ENCODE results near the gene MRPL1. TPM values are rescaled to one million over a fixed set of nuclear protein-coding genes. Genes with fewer than 3 reads are reported as not detected.

MRPL1 gene
- total and polyA plus RNA-seq, 5 donors from 2014 or later, result 31.3 to 36.8 (median 32.4) TPM

GRCh38 chr4:77872723-77873445, 10.3 kb downstream of the MRPL1 start:
- Histone ChIP-seq H3K27me3 (ENCODE audit: control insufficient read depth, insufficient read depth, low read length) (no peaks in the 10 kb centered on the region), H3K36me3 (ENCODE audit: control insufficient read depth, insufficient read depth, low read length) (peaks cover 45% of the 10 kb centered on the region), H3K4me3 (ENCODE audit: low read depth, low read length) (no peak overlapping the region), H3K4me1 (ENCODE audit: control insufficient read depth, insufficient read depth, low read length, poor library complexity, severe bottlenecking) (peaks cover 7% of the 10 kb centered on the region), H3K9me3 (ENCODE audit: control insufficient read depth in 2 of 2, low read length in 2 of 2) (no peaks in the 10 kb centered on the region), H3K27ac (ENCODE audit: insufficient read depth, low read length, poor library complexity, severe bottlenecking) (no peak overlapping the region)
- Mint-ChIP-seq H3K9me3 (no peaks in the 10 kb centered on the region), H3K4me3 (no peak overlapping the region), H3K36me3 (peaks cover 30% of the 10 kb centered on the region), H3K4me1 (peaks cover 18 to 37% (median 21%) of the 10 kb centered on the region in 4 donors), H3K27me3 (no peaks in the 10 kb centered on the region), H3K27ac (no peak overlapping the region)
- no peak for DNase-seq
- no peak for ATAC-seq (ENCODE audit: low read depth in 2 of 2)

GRCh38 chr4:77877167-77877566, 14.5 kb downstream of the MRPL1 start:
- Mint-ChIP-seq H3K27ac (no peak overlapping the region), H3K4me3 (no peak overlapping the region), H3K36me3 (peaks cover 43% of the 10 kb centered on the region), H3K27me3 (no peaks in the 10 kb centered on the region), H3K9me3 (no peaks in the 10 kb centered on the region), H3K4me1 (peaks cover 19 to 39% (median 23%) of the 10 kb centered on the region in 4 donors)
- no peak overlapping the region for H3K4me3 ChIP-seq (ENCODE audit: low read depth, low read length)
- H3K4me1 ChIP-seq (ENCODE audit: control insufficient read depth, insufficient read depth, low read length, poor library complexity, severe bottlenecking), result no peaks in the 10 kb centered on the region
- H3K27ac ChIP-seq (ENCODE audit: insufficient read depth, low read length, poor library complexity, severe bottlenecking), result no peak overlapping the region
- peak in 1 of 3 donors; percentile 19 for DNase-seq
- H3K9me3 ChIP-seq (ENCODE audit: control insufficient read depth in 2 of 2, low read length in 2 of 2), result no peaks in the 10 kb centered on the region
- H3K27me3 ChIP-seq (ENCODE audit: control insufficient read depth, insufficient read depth, low read length), result no peaks in the 10 kb centered on the region
- ATAC-seq (ENCODE audit: low read depth in 2 of 2), result no peak
- H3K36me3 ChIP-seq (ENCODE audit: control insufficient read depth, insufficient read depth, low read length), result peaks cover 48% of the 10 kb centered on the region

- DNase-seq (no peak), ATAC-seq (ENCODE audit: low read depth in 2 of 2) (no peak)
- no peaks in the 10 kb centered on the region for H3K9me3 Mint-ChIP-seq
- peaks cover 40% of the 10 kb centered on the region for H3K36me3 ChIP-seq (ENCODE audit: control insufficient read depth, insufficient read depth, low read length)
- H3K27ac ChIP-seq (ENCODE audit: insufficient read depth, low read length, poor library complexity, severe bottlenecking), result no peak overlapping the region
- no peaks in the 10 kb centered on the region for H3K27me3 Mint-ChIP-seq
- H3K4me1 ChIP-seq (ENCODE audit: control insufficient read depth, insufficient read depth, low read length, poor library complexity, severe bottlenecking), result no peaks in the 10 kb centered on the region
- H3K4me1 Mint-ChIP-seq, result peaks cover 21 to 44% (median 27%) of the 10 kb centered on the region in 4 donors
- no peak overlapping the region for H3K4me3 Mint-ChIP-seq
- H3K4me3 ChIP-seq (ENCODE audit: low read depth, low read length), result no peak overlapping the region
- no peaks in the 10 kb centered on the region for H3K27me3 ChIP-seq (ENCODE audit: control insufficient read depth, insufficient read depth, low read length)
- peak overlapping the region in 1 of 3 donors; percentile 69 for H3K27ac Mint-ChIP-seq
- no peaks in the 10 kb centered on the region for H3K9me3 ChIP-seq (ENCODE audit: control insufficient read depth in 2 of 2, low read length in 2 of 2)
- peaks cover 46% of the 10 kb centered on the region for H3K36me3 Mint-ChIP-seq
Measured at GRCh38 chr4:77877771-77878565, 15.3 kb downstream of the MRPL1 start.

GRCh38 chr4:77880784-77881183, 18.2 kb downstream of the MRPL1 start:
- no peaks in the 10 kb centered on the region for H3K9me3 ChIP-seq (ENCODE audit: control insufficient read depth in 2 of 2, low read length in 2 of 2)
- H3K4me1 Mint-ChIP-seq, result peaks cover 21 to 37% (median 28%) of the 10 kb centered on the region in 4 donors
- no peaks in the 10 kb centered on the region for H3K27me3 ChIP-seq (ENCODE audit: control insufficient read depth, insufficient read depth, low read length)
- no peak overlapping the region for H3K4me3 ChIP-seq (ENCODE audit: low read depth, low read length)
- no peaks in the 10 kb centered on the region for H3K9me3 Mint-ChIP-seq
- no peaks in the 10 kb centered on the region for H3K4me1 ChIP-seq (ENCODE audit: control insufficient read depth, insufficient read depth, low read length, poor library complexity, severe bottlenecking)
- peaks cover 45% of the 10 kb centered on the region for H3K36me3 Mint-ChIP-seq
- no peak overlapping the region for H3K4me3 Mint-ChIP-seq
- no peak overlapping the region for H3K27ac Mint-ChIP-seq
- peaks cover 42% of the 10 kb centered on the region for H3K36me3 ChIP-seq (ENCODE audit: control insufficient read depth, insufficient read depth, low read length)
- H3K27me3 Mint-ChIP-seq, result no peaks in the 10 kb centered on the region
- DNase-seq, result no peak
- ATAC-seq (ENCODE audit: low read depth in 2 of 2), result no peak
- no peak overlapping the region for H3K27ac ChIP-seq (ENCODE audit: insufficient read depth, low read length, poor library complexity, severe bottlenecking)

- peaks cover 49% of the 10 kb centered on the region for H3K36me3 Mint-ChIP-seq
- Histone ChIP-seq H3K36me3 (ENCODE audit: control insufficient read depth, insufficient read depth, low read length) (peaks cover 48% of the 10 kb centered on the region), H3K9me3 (ENCODE audit: control insufficient read depth in 2 of 2, low read length in 2 of 2) (no peaks in the 10 kb centered on the region), H3K4me1 (ENCODE audit: control insufficient read depth, insufficient read depth, low read length, poor library complexity, severe bottlenecking) (no peaks in the 10 kb centered on the region), H3K27me3 (ENCODE audit: control insufficient read depth, insufficient read depth, low read length) (no peaks in the 10 kb centered on the region), H3K27ac (ENCODE audit: insufficient read depth, low read length, poor library complexity, severe bottlenecking) (no peak overlapping the region), H3K4me3 (ENCODE audit: low read depth, low read length) (no peak overlapping the region)
- ATAC-seq (ENCODE audit: low read depth in 2 of 2) (no peak), DNase-seq (peak in 1 of 3 donors; percentile 46)
- H3K27me3 Mint-ChIP-seq, result no peaks in the 10 kb centered on the region
- peak overlapping the region in 1 of 4 donors; percentile 2 for H3K4me3 Mint-ChIP-seq
- H3K9me3 Mint-ChIP-seq, result no peaks in the 10 kb centered on the region
- peak overlapping the region in 2 of 3 donors; percentile 34 to 64 for H3K27ac Mint-ChIP-seq
- H3K4me1 Mint-ChIP-seq, result peaks cover 21 to 37% (median 29%) of the 10 kb centered on the region in 4 donors
Measured at GRCh38 chr4:77881460-77882295, 19.0 kb downstream of the MRPL1 start.

GRCh38 chr4:77893451-77893850, 30.8 kb downstream of the MRPL1 start:
- ATAC-seq (ENCODE audit: low read depth in 2 of 2), result no peak
- Histone ChIP-seq H3K36me3 (ENCODE audit: control insufficient read depth, insufficient read depth, low read length) (peaks cover 18% of the 10 kb centered on the region), H3K4me3 (ENCODE audit: low read depth, low read length) (peak overlapping the region; percentile 48), H3K27me3 (ENCODE audit: control insufficient read depth, insufficient read depth, low read length) (no peaks in the 10 kb centered on the region), H3K9me3 (ENCODE audit: control insufficient read depth in 2 of 2, low read length in 2 of 2) (no peaks in the 10 kb centered on the region), H3K4me1 (ENCODE audit: control insufficient read depth, insufficient read depth, low read length, poor library complexity, severe bottlenecking) (peaks cover 4% of the 10 kb centered on the region), H3K27ac (ENCODE audit: insufficient read depth, low read length, poor library complexity, severe bottlenecking) (no peak overlapping the region)
- Mint-ChIP-seq H3K36me3 (peaks cover 55% of the 10 kb centered on the region), H3K27ac (no peak overlapping the region), H3K4me1 (peaks cover 20 to 40% (median 30%) of the 10 kb centered on the region in 4 donors), H3K27me3 (no peaks in the 10 kb centered on the region), H3K9me3 (no peaks in the 10 kb centered on the region), H3K4me3 (no peak overlapping the region)
- DNase-seq, result peak in 1 of 3 donors; percentile 21

GRCh38 chr4:77899607-77900006, 37.0 kb downstream of the MRPL1 start:
- Mint-ChIP-seq H3K27me3 (no peaks in the 10 kb centered on the region), H3K4me1 (peaks cover 14 to 35% (median 22%) of the 10 kb centered on the region in 4 donors), H3K36me3 (peaks cover 45% of the 10 kb centered on the region), H3K9me3 (peaks cover 0 to 1% (median 0%) of the 10 kb centered on the region in 7 donors), H3K27ac (no peak overlapping the region), H3K4me3 (peak overlapping the region in 1 of 4 donors; percentile 18)
- peaks cover 7% of the 10 kb centered on the region for H3K4me1 ChIP-seq (ENCODE audit: control insufficient read depth, insufficient read depth, low read length, poor library complexity, severe bottlenecking)
- DNase-seq, result peak in 1 of 3 donors; percentile 21
- H3K27me3 ChIP-seq (ENCODE audit: control insufficient read depth, insufficient read depth, low read length), result no peaks in the 10 kb centered on the region
- H3K27ac ChIP-seq (ENCODE audit: insufficient read depth, low read length, poor library complexity, severe bottlenecking), result no peak overlapping the region
- no peak for ATAC-seq (ENCODE audit: low read depth in 2 of 2)
- H3K9me3 ChIP-seq (ENCODE audit: control insufficient read depth in 2 of 2, low read length in 2 of 2), result no peaks in the 10 kb centered on the region
- peaks cover 15% of the 10 kb centered on the region for H3K36me3 ChIP-seq (ENCODE audit: control insufficient read depth, insufficient read depth, low read length)
- no peak overlapping the region for H3K4me3 ChIP-seq (ENCODE audit: low read depth, low read length)
